Activated T-cell treated with anti-CD3 and anti-CD28 coated beads for 24 hours (primary cell): Measurements from ENCODE around the gene IFIT1.
"Not testable (repeated sequence)": the region's sequence is repeated elsewhere in the genome, so short reads cannot be mapped to it uniquely, and the experiment has no call there.

Experiments used
- DNase-seq: peaks from one replicate; pipeline ENCODE4 v3.0.0-alpha.2; 2020; ENCODE audit warnings: low read depth

The IFIT1 gene

GRCh38 chr10:89364531-89364930 is 27.9 kb upstream of the IFIT1 start:
- no peak for DNase-seq

DNA sequence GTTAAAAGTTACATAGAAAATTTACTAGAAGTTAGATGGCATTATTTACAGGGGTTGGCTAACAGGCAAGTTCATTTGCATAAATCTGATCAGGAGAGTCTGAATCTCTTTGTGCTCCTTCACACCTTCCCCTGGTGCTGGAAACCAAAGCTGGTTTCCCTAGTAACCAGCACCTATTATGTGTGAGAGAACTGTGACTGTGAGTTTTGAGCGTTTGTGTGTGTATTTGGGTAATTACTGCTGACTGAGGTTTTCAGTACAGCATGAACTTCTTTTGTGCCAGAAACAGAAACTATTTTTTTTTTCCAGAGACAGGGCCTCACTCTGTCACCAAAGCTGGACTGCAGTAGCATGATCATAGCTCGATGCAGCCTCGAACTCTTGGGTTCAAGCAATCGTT is 24.9 kb upstream of the IFIT1 start:
- no peak for DNase-seq

GRCh38 chr10:89368129-89368528 is 24.3 kb upstream of the IFIT1 start:
- DNase-seq, result no peak

DNA sequence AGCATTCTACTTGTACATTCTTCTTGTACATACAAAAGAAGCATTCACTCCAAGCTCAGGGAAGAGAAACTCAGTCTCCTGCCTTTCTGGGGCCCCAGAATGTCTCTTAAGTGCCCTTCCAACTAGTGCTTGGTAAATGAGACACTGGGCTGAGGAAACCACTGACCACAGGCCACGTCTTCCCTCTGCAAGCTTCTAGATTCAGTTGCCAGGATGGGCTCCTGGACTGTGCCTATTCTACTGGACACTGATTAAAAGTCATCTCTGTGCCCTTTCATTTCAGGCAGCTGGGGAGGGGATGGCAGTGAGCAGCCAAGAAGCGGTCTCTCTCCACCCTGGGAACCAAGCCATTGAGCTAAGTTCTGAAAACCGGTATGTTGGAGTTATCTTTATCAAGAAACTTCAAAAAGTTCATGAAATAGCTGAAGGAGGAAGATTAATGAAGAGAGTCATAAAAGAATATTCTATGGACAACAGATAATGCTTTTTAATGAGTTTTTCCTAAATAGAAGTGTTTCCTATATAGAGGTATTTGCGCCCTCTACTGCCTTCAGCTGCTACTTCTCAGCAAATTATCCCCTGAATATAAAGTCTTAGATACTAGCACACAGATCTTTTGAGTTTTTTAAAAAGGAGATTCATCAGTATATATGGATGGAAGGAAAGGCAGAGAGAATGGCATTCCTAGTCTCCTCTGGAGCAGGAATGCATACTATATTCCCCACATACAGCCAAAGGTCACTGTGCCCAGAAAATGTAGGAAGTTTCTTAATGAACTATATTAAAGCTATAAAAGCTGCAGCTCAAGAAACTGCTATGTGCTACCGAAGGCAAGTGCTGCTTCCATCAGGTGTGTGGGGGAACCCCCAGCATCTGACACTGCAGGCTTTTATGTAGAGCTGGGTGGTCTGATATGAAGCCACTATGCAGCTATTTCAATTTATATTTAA is 23.0 kb upstream of the IFIT1 start:
- DNase-seq, result no peak

GRCh38 chr10:89371079-89371478 is 21.3 kb upstream of the IFIT1 start:
- DNase-seq, result no peak

DNA sequence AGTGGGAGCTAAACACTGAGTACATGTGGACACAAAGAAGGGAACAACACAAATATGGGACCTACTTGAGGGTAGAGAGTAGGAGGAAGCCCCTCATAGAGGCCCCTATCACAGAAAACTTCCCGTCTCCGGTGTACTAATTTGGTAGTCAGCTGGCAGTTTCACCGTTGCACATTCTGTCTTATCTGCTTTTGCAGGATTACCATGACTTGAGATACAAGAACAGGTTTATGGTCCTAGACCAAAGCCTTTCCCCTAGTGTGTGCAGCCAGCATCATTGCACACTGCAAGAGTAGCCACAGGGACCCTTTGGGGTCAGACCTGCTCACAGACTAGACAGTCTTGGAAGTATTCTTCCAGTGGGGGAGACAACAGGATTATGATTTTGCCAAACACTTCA is 20.4 kb upstream of the IFIT1 start:
- no peak for DNase-seq

DNA sequence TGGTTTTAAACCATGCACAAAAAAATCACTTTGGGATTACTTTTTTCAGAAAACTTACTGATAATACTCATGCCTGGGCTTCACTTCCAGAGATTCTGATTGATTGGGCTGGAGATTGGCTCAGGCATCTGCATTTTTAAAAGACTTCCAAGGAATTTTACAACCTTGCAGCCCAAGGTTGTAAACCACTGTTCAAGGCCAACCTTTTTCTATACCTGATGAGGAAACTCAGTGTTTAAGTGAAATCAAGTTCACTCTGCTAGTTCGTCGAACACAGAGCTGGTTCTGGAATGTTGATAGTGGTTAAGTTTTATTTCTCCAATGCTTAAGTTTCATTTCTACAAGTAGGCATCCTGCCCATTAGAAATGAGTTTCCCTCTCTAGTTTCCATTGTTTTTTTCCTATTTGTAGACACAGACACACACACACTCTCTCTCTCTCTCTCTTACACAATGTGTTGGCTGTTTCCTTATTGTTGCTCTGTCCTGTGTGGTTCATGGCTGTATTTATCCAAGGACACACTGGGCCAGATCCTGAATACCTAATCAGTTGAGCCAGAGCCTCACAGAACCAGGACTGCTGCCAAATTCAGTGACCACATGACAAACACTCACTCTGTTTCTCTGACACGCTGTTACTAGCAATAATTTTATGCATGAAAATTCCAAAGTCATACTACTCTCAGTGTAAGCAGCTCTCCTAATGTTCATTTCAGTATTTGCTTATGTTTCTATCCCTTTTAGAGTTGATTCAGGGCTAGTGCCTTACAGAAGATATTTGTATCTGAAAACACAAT is 18.3 kb upstream of the IFIT1 start:
- no peak for DNase-seq

GRCh38 chr10:89374713-89375141 is 17.7 kb upstream of the IFIT1 start:
- DNase-seq, result no peak

GRCh38 chr10:89377705-89378637 is 14.5 kb upstream of the IFIT1 start, which contains the start of gene IFIT1B:
Gene IFIT1B (plus strand): TSS chr10:89378056. CDS start chr10:89378136, 80 bp downstream.
- DNase-seq, result no peak

- no peak for DNase-seq
Observed at GRCh38 chr10:89379103-89379502, 13.3 kb upstream of the IFIT1 start.

DNA sequence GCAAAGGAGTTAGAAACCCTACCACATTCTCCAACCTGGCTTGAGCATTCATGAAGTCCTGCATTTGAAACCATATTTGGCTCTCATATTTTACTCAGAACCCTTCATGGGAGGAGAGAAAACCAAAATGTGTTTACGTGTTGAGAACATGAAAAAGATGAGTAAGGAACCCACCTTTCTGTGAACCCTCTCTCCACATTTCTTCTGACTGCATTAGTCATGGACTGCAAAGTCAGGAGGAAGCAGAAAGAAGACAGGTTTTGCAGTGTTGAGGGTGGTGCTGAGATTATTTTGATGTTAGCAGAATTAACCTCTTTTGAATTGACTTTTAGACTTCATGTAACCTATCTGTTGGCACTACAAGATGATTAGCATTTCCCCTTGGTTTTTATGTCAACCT is 9.7 kb upstream of the IFIT1 start:
- no peak for DNase-seq

DNA sequence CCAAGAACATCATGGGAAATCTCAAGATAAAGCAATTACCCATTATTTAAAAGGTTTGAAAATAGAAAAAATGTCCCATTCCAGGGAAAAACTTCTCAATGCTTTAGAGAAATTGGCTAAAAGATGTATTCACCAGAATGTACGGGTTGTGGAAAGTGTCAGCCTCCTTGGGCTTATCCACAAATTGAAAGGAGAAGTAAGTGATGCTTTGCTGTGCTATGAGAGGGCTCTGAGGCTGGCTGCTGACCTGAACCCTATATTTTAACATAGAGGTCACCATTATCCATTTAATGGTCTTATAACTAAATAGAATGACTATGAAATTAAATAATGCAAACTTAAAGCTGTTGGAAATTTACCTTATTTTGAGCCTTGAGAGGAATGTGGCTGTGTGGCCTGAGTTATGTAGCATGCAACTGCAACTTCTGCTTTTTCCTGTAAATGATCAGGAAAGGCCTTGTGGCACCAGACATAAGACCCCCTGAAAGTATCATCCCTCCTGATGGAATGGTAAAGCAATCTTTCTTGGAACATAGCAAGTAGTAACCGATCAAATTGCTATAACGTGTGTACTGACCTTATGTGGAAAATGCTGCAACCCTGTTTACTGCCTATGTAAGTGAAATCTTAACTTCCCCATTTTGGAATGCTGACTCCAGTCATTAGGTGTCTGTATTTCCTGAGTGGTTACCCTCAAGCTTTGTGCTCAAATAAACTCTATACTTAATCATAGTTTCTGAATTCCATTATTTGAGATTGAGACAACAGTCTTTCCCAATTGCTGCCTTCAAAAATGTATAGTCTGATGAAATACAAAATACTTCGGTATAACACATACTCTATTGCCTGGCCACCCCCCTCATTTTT is 7.7 kb upstream of the IFIT1 start:
- no peak for DNase-seq

GRCh38 chr10:89388806-89389205 is 3.6 kb upstream of the IFIT1 start:
- DNase-seq, result no peak

GRCh38 chr10:89389254-89389653 is 3.2 kb upstream of the IFIT1 start:
- no peak for DNase-seq

GRCh38 chr10:89390476-89391225 is 1.8 kb upstream of the IFIT1 start:
- no peak for DNase-seq

GRCh38 chr10:89391226-89391576 is 1.2 kb upstream of the IFIT1 start:
- not testable (repeated sequence) for DNase-seq

DNA sequence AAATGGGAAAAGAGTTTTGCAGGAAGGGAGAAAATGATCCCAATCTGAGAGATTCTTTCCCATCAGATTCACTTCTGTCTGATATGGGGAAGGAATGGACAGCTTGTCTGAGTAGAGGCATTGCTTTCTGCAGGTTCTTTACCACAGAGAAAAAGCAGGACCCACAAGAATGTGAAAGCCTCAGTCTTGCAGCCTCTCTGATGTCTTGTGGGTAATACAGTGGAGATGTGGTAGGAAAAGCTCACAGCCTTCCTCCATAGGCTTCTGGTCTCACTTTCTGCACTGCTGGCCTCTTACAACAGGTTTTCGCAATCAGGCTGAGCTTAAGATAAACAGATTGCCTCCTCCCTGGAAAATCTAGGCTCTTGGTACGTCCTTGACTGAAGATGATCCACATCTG is 551 bp downstream of the IFIT1 start:
- no peak for DNase-seq

DNA sequence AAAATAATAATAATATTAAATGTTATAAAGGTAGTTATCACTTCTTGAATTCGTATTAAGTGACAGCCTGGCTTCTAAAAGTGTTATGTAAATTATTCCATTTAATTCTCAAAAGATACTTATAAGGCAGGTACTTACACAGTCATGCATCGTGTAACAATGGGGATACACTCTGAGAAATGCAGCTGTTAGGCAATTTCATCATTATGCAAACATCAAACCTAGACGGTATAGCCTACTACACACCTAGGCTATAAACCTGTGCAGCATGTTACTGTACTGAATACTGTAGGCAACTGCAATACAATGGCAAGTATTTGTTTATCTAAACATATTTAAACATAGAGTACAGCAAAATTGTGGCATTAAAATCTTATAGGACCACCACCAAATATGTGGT is 1.5 kb downstream of the IFIT1 start:
- DNase-seq, result no peak

GRCh38 chr10:89395141-89395540 is 2.7 kb downstream of the IFIT1 start:
- no peak for DNase-seq
